Measurements from ENCODE around the gene SLC24A4. TPM values are rescaled to one million over a fixed set of nuclear protein-coding genes. Genes with fewer than 3 reads are reported as not detected.

The SLC24A4 gene
- total RNA-seq, 1 experiment from 2014 or later: not detected

- Histone ChIP-seq H3K4me3 (replicated peaks in 1 of 2; ENCODE audit: low read depth in 1 of 2, low read length in 2 of 2) (no peak overlapping the region), H2AFZ (ENCODE audit: low read depth, low read length, poor library complexity, severe bottlenecking) (peak overlapping the region; percentile 23), H3K9me2 (ENCODE audit: insufficient read depth) (no peaks in the 10 kb centered on the region), H3K9me3 (ENCODE audit: control insufficient read depth in 1 of 2, insufficient read depth in 1 of 2, low read depth in 1 of 2, low read length in 2 of 2) (no peaks in the 10 kb centered on the region), H3K36me3 (ENCODE audit: control insufficient read depth in 1 of 2, insufficient read depth in 2 of 2, low read length in 2 of 2) (no peaks in the 10 kb centered on the region), H3K4me2 (ENCODE audit: low read length) (0 out of 2 replicates have a peak overlapping the region, but pooled peaks have one; percentile 9), H3K9ac (ENCODE audit: low read length) (no peak overlapping the region), H3K27ac (ENCODE audit: low read depth, low read length) (no peak overlapping the region), H3K27me3 (ENCODE audit: insufficient read depth, low read length) (no peaks in the 10 kb centered on the region), H3K79me2 (ENCODE audit: insufficient read depth, low read length) (no peaks in the 10 kb centered on the region), H3K4me1 (ENCODE audit: control insufficient read depth in 1 of 2, insufficient read depth in 2 of 2, low read length in 2 of 2) (peaks cover 0 to 12% of the 10 kb centered on the region in 2 experiments; a peak in 2 of 4 replicates), H4K20me1 (ENCODE audit: insufficient read depth) (no peaks in the 10 kb centered on the region)
- ChIA-PET POLR2A (no interaction called here), CTCF (interaction anchor here (1.0 to 2.2 kb wide), 2 partner anchors 230 to 321 kb away, joined by 3 to 8 read pairs; no protein-coding TSS in a partner anchor), RAD21 (ENCODE audit: low non-redundant PET in 1 of 2, low total read pairs in 2 of 2, uncharacterized antibody in 2 of 2, unreplicated experiment in 2 of 2) (no interaction called here)
- peak; percentile 94 for ATAC-seq
- DNase-seq (ENCODE audit: low read depth, low spot score): peak; percentile 50
- TF ChIP-seq SP1 (IDR thresholded peaks at IDR 0.05; ENCODE audit: low read depth): no peak
- TF ChIP-seq CTCF (IDR thresholded peaks at IDR 0.05 in 2 of 3, conservative IDR thresholded peaks at IDR 0.05 in 1 of 3; ENCODE audit: borderline replicate concordance in 1 of 3, insufficient read depth in 1 of 3, low read depth in 2 of 3, low read length in 2 of 3): peak; percentile 70 to 78 (median 75)
- TF ChIP-seq RAD21 (IDR thresholded peaks at IDR 0.05; ENCODE audit: low read depth): peak; percentile 86
- TF ChIP-seq ZFX (IDR thresholded peaks at IDR 0.05): no peak
- intact Hi-C loops (cut with micrococcal nuclease): loop anchor here (1.0 to 2.0 kb wide), 2 partner anchors 54 to 321 kb away; no protein-coding TSS in a partner anchor
- no TSS peak for BruUV-seq (replicated peaks)
Measured at GRCh38 chr14:92456215-92457015, 133.4 kb downstream of the SLC24A4 start.

- Histone ChIP-seq H3K36me3 (ENCODE audit: control insufficient read depth in 1 of 2, insufficient read depth in 2 of 2, low read length in 2 of 2) (no peaks in the 10 kb centered on the region), H3K4me1 (ENCODE audit: control insufficient read depth in 1 of 2, insufficient read depth in 2 of 2, low read length in 2 of 2) (peaks cover 0 to 12% of the 10 kb centered on the region in 2 experiments; a peak in 2 of 4 replicates), H3K27ac (ENCODE audit: low read depth, low read length) (no peak overlapping the region), H3K4me2 (ENCODE audit: low read length) (0 out of 2 replicates have a peak overlapping the region, but pooled peaks have one; percentile 9), H3K9ac (ENCODE audit: low read length) (no peak overlapping the region), H3K79me2 (ENCODE audit: insufficient read depth, low read length) (no peaks in the 10 kb centered on the region), H3K27me3 (ENCODE audit: insufficient read depth, low read length) (no peaks in the 10 kb centered on the region), H3K9me2 (ENCODE audit: insufficient read depth) (no peaks in the 10 kb centered on the region), H4K20me1 (ENCODE audit: insufficient read depth) (no peaks in the 10 kb centered on the region), H3K4me3 (replicated peaks in 1 of 2; ENCODE audit: low read depth in 1 of 2, low read length in 2 of 2) (no peak overlapping the region), H2AFZ (ENCODE audit: low read depth, low read length, poor library complexity, severe bottlenecking) (no peak overlapping the region), H3K9me3 (ENCODE audit: control insufficient read depth in 1 of 2, insufficient read depth in 1 of 2, low read depth in 1 of 2, low read length in 2 of 2) (no peaks in the 10 kb centered on the region)
- TF ChIP-seq MAX (IDR thresholded peaks at IDR 0.05): no peak
- TF ChIP-seq ATF3 (IDR thresholded peaks at IDR 0.05): no peak
- TF ChIP-seq ZFX (IDR thresholded peaks at IDR 0.05): no peak
- TF ChIP-seq FOSL1 (IDR thresholded peaks at IDR 0.05; ENCODE audit: low read depth): no peak
- no peak for TF ChIP-seq CEBPB (IDR thresholded peaks at IDR 0.05; ENCODE audit: low read depth)
- no peak for TF ChIP-seq ZBTB33 (IDR thresholded peaks at IDR 0.05; ENCODE audit: extremely low read depth, insufficient replicate concordance, low read length)
- no peak for TF ChIP-seq JUND (IDR thresholded peaks at IDR 0.05)
- TF ChIP-seq SIN3A (IDR thresholded peaks at IDR 0.05; ENCODE audit: low read depth): no peak
- TF ChIP-seq ELF1 (IDR thresholded peaks at IDR 0.05; ENCODE audit: borderline replicate concordance, low read depth): no peak
- intact Hi-C loops (cut with micrococcal nuclease): loop anchor here (2.0 kb wide), 1 partner anchor 54 kb away; no protein-coding TSS in a partner anchor
- CTCF ChIA-PET: interaction anchor here (1.0 kb wide), 1 partner anchor 230 kb away, joined by 3 read pairs; no protein-coding TSS in a partner anchor
- RAD21 ChIA-PET (ENCODE audit: low non-redundant PET in 1 of 2, low total read pairs in 2 of 2, uncharacterized antibody in 2 of 2, unreplicated experiment in 2 of 2): no interaction called here
- no TSS peak for BruUV-seq (replicated peaks)
- DNase-seq (ENCODE audit: low read depth, low spot score) (no peak), ATAC-seq (peak; percentile 41)
- POLR2A ChIA-PET: no interaction called here
Measured at GRCh38 chr14:92457016-92457565, 134.1 kb downstream of the SLC24A4 start.
